Thyroid gland (tissue), 4 donors: ENCODE measurements around the gene DNAJC10. TPM values are rescaled to one million over a fixed set of nuclear protein-coding genes. Genes with fewer than 3 reads are reported as not detected.

ENCODE experiments used
- DNase-seq, 2 donors: peaks; one replicate each; pipeline ENCODE4 v3.0.0-alpha.2; 2019
- H3K27ac ChIP-seq, 3 donors: fragments of 200-600 bp; sonication (generic); 1 replicate in 2 of 3; 2 replicates in 1 of 3; pipeline ENCODE4 v1.5.1; 2016 to 2019; ENCODE audit warnings: mild to moderate bottlenecking in 1 of 3, moderate library complexity in 1 of 3
- H3K27me3 ChIP-seq: fragments of 200-600 bp; sonication (generic); one replicate; pipeline ENCODE4 v1.5.1; 2019
- H3K36me3 ChIP-seq, 2 donors: fragments of 200-600 bp; sonication (generic); one replicate each; pipeline ENCODE4 v1.5.1; 2016 to 2019
- H3K4me1 ChIP-seq, 2 donors: fragments of 200-600 bp; sonication (generic); one replicate each; pipeline ENCODE4 v1.5.1; 2017 to 2019
- H3K4me3 ChIP-seq, 3 donors: fragments of 200-600 bp; sonication (generic); replicated peaks in 1 of 3; 1 replicate in 2 of 3; 2 replicates in 1 of 3; pipeline ENCODE4 v1.5.1; 2016; ENCODE audit warnings: mild to moderate bottlenecking in 1 of 3
- H3K9me3 ChIP-seq: fragments of 200-600 bp; sonication (generic); one replicate; pipeline ENCODE4 v1.5.1; 2017
- CTCF ChIP-seq, 6 experiments: fragments of 200-600 bp in 3 of 6; fragments of 450-650 bp in 3 of 6; sonication (generic) in 3 of 6; IDR thresholded peaks; one replicate each; pipeline ENCODE4 v1.5.1; 2016 to 2019; ENCODE audit warnings: antibody characterized with exemption in 6 of 6, mild to moderate bottlenecking in 2 of 6, inconsistent platforms in 1 of 6, moderate library complexity in 1 of 6
- POLR2A ChIP-seq, 2 donors: fragments of 450-650 bp; IDR thresholded peaks; one replicate each; pipeline ENCODE4 v1.6.1; 2017; ENCODE audit warnings: antibody characterized with exemption in 2 of 2, mild to moderate bottlenecking in 2 of 2, moderate library complexity in 1 of 2
- WGBS, 2 donors: methylation state at CpG; one replicate each; pipeline ENCODE4 v1.1.5; 2017; 5-methylcytosine and 5-hydroxymethylcytosine counted together
- intact Hi-C: fragments of 100-400 bp; cut with DNase I; formaldehyde crosslinking; loops from one replicate; pipeline ENCODE4 v1.15.1; 2023
- total RNA-seq, 4 donors: library from RNA; depleted of rRNA; stranded (reverse); fragments of >200 nt; gene quantifications; one replicate each; pipeline ENCODE4 v1.2.3, GENCODE V29; 2016

DNAJC10 gene
- total RNA-seq, result 10 to 100 TPM; 76.4 to 99.4 (median 86.0) TPM

GRCh38 chr2:182715892-182716649 is at the start of gene DNAJC10:
DNAJC10 (plus strand) TSS chr2:182716257; CDS start chr2:182718087, 1,830 bp downstream.
- intact Hi-C loops, result no loop called here
- 0 to 1% methylated on average over 13 to 30 of the region's 69 CpGs for WGBS, 2 donors

DNA sequence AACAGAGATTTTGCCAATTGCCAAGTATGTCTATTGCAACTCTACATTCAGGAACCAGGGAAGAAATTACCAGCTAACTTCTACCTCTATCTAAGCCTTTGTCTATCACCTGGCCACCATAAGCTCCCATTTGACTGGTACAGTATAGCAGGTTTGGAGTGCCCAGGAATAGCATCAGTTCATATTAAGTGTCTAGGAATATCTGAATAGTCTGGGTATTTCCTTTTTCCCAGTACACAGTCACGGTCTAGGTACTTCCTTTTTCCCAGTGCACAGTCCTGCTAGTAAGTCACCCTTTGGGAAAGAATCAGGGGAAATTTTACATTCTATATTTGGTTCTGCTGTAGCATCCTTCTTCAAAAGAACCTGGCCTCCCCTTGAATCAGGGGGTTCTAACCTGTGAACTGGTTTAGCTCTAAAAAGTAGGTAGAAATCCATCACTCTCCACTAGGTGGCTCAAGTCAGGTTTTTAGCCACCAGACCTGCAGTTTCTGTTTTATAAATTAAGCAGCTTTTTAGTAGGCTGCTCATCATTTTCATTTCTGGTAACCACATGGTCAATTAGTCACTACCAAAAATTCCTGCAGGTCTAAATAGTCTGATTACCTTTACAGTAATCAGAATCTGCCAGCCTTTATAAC is 49.3 kb upstream of the DNAJC10 start:
- WGBS, 2 donors, result 78% methylated on average over 1 of the region's 1 CpG
- TF ChIP-seq CTCF (IDR thresholded peaks at IDR 0.05) (peak in 3 of 6 experiments; percentile 16 to 50 (median 32)), POLR2A (IDR thresholded peaks at IDR 0.05) (no peak)

More at GRCh38 chr2:182715892-182716649, at the start of gene DNAJC10:
- Histone ChIP-seq H3K9me3 (no peaks in the 10 kb centered on the region), H3K36me3 (peaks cover under 1 to 5% of the 10 kb centered on the region in 2 donors), H3K27me3 (no peaks in the 10 kb centered on the region), H3K27ac (peak within 1 kb of the TSS; percentile 68 to 86 (median 85)), H3K4me1 (peaks cover 6 to 13% of the 10 kb centered on the region in 2 donors), H3K4me3 (peak within 1 kb of the TSS; percentile 88 to 94 (median 94))
- TF ChIP-seq CTCF (IDR thresholded peaks at IDR 0.05), result no peak
- TF ChIP-seq POLR2A (IDR thresholded peaks at IDR 0.05), result peak; percentile 24 to 79
- peak; percentile 83 to 88 for DNase-seq

GRCh38 chr2:182667315-182667695 is 48.8 kb upstream of the DNAJC10 start:
- H3K9me3 ChIP-seq, result no peaks in the 10 kb centered on the region
- H3K4me3 ChIP-seq, result no peak overlapping the region
- 78 to 92% methylated on average over 1 of the region's 1 CpG for WGBS, 2 donors
- no peak for DNase-seq
- no peaks in the 10 kb centered on the region for H3K4me1 ChIP-seq
- no peaks in the 10 kb centered on the region for H3K36me3 ChIP-seq
- TF ChIP-seq CTCF (IDR thresholded peaks at IDR 0.05) (no peak), POLR2A (IDR thresholded peaks at IDR 0.05) (no peak)
- intact Hi-C loops, result no loop called here
- no peak overlapping the region for H3K27ac ChIP-seq
- no peaks in the 10 kb centered on the region for H3K27me3 ChIP-seq

More for the DNA sequence above, 49.3 kb upstream of the DNAJC10 start:
- no peak overlapping the region for H3K27ac ChIP-seq
- H3K4me1 ChIP-seq, result no peaks in the 10 kb centered on the region
- no peaks in the 10 kb centered on the region for H3K27me3 ChIP-seq
- no peak overlapping the region for H3K4me3 ChIP-seq
- H3K36me3 ChIP-seq, result no peaks in the 10 kb centered on the region
- H3K9me3 ChIP-seq, result no peaks in the 10 kb centered on the region
- DNase-seq, result no peak
- intact Hi-C loops, result no loop called here

GRCh38 chr2:182668671-182669070 is 47.4 kb upstream of the DNAJC10 start:
- H3K36me3 ChIP-seq, result no peaks in the 10 kb centered on the region
- WGBS, 2 donors, result 53% methylated on average over 6 of the region's 6 CpGs
- no peak overlapping the region for H3K27ac ChIP-seq
- no peak overlapping the region for H3K4me3 ChIP-seq
- no peaks in the 10 kb centered on the region for H3K9me3 ChIP-seq
- TF ChIP-seq CTCF (IDR thresholded peaks at IDR 0.05) (no peak), POLR2A (IDR thresholded peaks at IDR 0.05) (no peak)
- peak in 1 of 2 donors; percentile 3 for DNase-seq
- intact Hi-C loops, result no loop called here
- H3K27me3 ChIP-seq, result no peaks in the 10 kb centered on the region
- H3K4me1 ChIP-seq, result no peaks in the 10 kb centered on the region
